ENCODE measurements around the gene TBL1XR1.

TBL1XR1 gene

DNA sequence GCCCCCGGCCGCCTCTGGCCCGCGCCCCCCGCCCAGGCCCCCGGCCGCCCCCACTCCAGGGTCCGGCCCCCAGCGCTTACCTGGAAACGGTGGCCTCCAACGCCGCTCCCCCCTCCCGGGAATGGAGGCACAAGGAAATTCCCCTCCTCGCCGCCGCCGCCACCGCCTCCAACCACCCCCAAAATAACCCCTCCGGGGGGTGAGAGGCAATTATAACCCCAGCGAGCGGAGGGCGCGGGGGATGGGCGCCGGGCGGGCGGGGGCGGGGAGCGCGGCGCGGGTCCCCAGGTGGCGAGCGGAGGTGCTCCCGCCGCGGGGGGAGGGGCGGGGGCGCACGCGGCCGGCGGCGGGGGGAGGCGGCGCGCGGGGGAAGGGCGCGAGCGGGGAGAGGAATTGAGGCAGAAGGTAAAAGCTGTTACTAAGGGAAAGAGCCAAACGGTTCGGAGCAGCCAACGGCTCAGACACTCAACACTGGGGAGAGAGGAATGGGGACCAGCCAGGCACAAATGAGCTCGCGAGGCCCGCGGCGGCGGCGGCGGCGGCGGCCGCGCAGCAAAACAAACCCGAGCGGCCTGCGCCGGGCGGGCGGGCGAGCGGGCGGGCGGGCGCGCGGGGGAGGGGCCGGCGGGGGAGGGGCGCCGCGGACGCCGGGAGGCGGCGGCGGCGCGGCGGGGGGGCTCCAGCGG, at the start of gene TBL1XR1:
Gene TBL1XR1, minus strand, starts transcription at position 442 of the 686 bp plus-strand sequence. CDS start 132,505 bp downstream, outside the sequence.
- in situ Hi-C loops (cut with MboI; ENCODE audit: low sequenced_read_pairs): no loop called here

DNA sequence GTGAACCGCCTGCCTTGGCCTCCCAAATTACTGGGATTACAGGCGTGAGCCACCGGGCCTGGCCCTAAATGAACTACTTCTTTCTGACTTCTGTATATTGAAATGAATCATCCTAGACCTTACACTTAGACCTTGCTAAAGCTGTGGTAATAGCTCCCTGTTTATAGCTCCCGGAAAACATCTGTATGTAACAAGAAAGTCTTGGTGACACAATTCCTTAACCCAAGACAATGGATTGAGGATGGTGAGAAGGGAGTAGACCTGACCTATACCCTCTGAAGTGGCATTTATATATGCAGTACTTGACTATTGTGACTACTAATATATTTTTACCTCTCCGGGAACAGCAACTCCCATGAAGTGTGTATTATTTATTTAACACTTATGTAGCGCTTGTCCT, 48.0 kb upstream of the TBL1XR1 start:
- in situ Hi-C loops (cut with MboI; ENCODE audit: low sequenced_read_pairs): no loop called here

GRCh38 chr3:177244606-177245005, 47.3 kb upstream of the TBL1XR1 start:
- in situ Hi-C loops (cut with MboI; ENCODE audit: low sequenced_read_pairs): no loop called here

DNA sequence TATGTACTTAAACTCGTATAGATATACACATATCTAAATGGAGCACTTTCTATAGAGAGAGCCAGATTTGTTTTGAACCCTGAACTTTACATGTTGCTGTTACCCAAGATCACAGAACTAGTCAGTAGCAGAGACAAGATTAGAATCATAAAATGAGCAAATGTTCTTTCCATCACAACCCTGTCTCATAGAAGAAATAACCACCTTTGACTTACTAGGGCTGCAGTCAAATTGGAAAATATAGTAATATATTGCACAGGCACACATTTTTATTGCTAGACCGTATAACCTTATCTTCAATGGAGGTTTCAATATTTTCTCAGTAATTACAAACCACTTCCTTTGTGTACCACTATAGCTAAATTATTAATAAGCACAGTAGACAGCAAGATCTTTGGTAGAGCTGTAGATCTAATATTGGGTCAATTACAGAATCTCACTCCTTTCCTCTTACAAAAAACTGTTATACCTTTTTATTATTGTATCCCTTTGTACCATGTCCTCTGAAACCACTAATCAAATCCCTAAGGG, 41.5 kb upstream of the TBL1XR1 start:
- in situ Hi-C loops (cut with MboI; ENCODE audit: low sequenced_read_pairs): no loop called here

- in situ Hi-C loops (cut with MboI; ENCODE audit: low sequenced_read_pairs): no loop called here
Measured at GRCh38 chr3:177237206-177237605, 39.9 kb upstream of the TBL1XR1 start.

- in situ Hi-C loops (cut with MboI; ENCODE audit: low sequenced_read_pairs): no loop called here
Measured at GRCh38 chr3:177236704-177237103, 39.4 kb upstream of the TBL1XR1 start.

- in situ Hi-C loops (cut with MboI; ENCODE audit: low sequenced_read_pairs): no loop called here
Measured at GRCh38 chr3:177234121-177234520, 36.8 kb upstream of the TBL1XR1 start.

GRCh38 chr3:177231242-177231641, 34.0 kb upstream of the TBL1XR1 start:
- in situ Hi-C loops (cut with MboI; ENCODE audit: low sequenced_read_pairs): no loop called here

DNA sequence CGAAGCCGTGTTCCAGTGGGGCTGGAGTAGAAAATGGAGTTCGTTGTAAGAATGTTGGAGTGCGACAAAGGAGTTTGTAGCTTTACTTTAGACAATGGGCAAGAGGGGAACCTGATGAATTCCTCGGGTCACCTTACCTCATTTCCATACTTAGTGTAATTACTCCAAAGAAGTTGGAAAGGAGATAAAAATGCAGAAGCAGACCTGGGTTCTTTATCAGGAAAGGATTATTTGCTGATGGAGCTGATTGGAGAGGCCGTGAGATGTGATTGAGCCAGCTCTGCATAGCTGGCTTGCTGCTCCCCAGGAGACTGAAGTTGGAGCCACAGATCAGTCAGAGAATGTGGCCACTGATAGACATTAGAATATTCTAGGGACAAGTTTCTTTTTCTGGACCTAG, 33.4 kb upstream of the TBL1XR1 start:
- in situ Hi-C loops (cut with MboI; ENCODE audit: low sequenced_read_pairs): no loop called here

DNA sequence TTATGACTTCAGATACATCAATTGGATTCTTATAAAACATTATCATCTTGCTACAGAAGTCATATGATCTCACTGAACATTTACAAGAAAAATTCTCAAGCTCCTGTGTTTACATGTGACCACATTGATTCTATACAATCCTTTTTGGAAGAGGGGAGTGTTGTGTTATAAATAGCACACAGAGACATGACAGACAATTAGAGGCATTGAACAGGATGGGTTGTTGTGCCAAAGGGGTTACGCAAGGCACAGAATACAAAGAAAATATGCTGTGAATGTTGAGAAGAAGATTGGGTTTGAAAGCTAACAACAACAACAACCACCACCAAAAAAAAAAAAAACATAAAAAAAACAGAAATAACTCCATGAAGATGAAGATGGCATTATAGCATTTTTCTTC, 32.5 kb upstream of the TBL1XR1 start:
- in situ Hi-C loops (cut with MboI; ENCODE audit: low sequenced_read_pairs): no loop called here

- in situ Hi-C loops (cut with MboI; ENCODE audit: low sequenced_read_pairs): no loop called here
Measured at GRCh38 chr3:177228601-177229190, 31.4 kb upstream of the TBL1XR1 start.

DNA sequence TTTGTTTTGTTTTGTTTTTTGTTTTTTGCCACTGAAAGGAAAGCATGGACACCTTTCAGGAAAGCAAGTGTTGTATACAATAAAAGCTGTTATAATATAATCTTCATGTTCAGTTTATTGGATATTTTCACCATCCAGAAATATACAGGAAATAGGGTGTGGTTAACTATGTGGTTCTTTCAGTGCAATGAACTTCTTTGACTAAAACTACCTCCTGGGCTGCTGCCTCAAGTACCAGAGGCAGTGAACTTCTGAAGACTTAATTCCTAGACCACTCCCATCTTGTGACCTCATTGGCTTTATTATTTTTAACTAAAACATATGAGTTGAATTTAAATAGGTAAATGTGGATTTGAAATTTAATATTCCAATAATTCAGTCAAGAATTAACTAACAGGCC, 27.1 kb upstream of the TBL1XR1 start:
- in situ Hi-C loops (cut with MboI; ENCODE audit: low sequenced_read_pairs): no loop called here

DNA sequence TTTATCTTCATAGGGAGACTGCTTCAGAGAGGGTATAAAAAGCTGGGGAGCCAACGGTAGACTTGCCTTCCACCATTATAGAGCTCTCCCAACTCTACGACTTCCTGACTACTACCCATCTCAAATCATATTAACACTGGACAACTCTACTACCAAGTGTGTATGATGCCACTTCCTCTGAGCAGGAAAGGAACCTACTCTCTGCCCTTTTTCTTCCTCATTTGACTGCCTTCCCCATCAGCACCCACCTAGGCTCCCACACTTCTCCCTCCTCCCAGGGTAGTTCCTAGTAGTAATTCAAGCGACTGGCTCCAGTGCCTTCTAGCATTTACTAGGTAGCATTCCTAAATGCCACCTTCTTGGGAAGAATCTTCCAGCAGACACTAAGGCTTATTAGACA, 24.5 kb upstream of the TBL1XR1 start:
- in situ Hi-C loops (cut with MboI; ENCODE audit: low sequenced_read_pairs): no loop called here

GRCh38 chr3:177220136-177220974, 23.1 kb upstream of the TBL1XR1 start:
- in situ Hi-C loops (cut with MboI; ENCODE audit: low sequenced_read_pairs): no loop called here

DNA sequence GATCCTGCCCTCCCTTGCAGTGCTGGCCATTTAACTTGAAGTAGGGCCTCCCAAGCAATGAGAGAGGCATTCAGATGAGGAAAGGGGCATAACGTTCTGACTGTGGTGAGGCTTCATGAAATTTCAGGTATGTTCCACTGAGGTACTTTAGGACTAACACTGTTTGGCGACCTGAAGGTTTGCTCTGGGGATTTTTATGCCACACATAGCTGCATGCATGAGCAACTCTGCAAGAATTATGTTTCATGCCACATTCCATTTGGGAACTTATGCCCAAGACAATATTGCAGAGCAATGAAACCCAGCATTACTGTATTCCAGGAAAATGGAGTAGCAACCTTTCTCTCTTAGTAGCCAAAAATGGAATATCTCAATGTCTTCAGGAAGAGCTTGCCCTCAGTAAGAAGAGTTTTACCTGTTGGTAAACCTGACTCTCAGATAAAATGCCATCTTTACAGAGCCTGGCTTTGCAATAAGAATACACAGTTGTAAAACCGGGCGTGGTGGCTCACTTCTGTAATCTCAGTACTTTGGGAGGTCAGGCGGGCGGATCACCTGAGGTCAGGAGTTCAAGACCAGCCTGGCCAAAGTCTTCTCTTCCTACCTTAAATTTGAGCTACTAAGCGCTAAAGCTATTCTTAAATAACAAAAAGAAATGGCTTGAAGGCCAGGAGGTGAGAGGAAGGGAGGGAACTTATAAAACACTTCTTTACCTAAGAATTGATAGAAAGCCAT, 16.7 kb upstream of the TBL1XR1 start:
- in situ Hi-C loops (cut with MboI; ENCODE audit: low sequenced_read_pairs): no loop called here

DNA sequence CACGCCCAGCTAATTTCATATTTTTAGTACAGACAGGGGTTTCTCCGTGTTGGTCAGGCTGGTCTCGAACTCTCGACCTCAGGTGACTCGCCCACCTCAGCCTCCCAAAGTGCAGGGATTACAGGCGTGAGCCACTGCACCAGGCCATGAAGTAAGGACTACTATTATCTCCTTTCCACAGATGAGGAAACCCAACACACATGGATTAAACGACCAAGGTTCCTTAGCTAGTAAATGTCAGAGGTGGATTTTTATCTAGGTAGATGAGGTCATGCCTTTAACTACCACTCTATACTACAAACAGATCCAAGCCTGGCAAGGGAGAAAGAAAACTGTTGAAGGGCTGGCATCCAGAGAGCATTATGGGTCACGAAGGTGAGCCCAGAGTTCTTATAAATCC, 15.5 kb upstream of the TBL1XR1 start:
- in situ Hi-C loops (cut with MboI; ENCODE audit: low sequenced_read_pairs): no loop called here

GRCh38 chr3:177212278-177212610, 15.0 kb upstream of the TBL1XR1 start:
- in situ Hi-C loops (cut with MboI; ENCODE audit: low sequenced_read_pairs): no loop called here

- in situ Hi-C loops (cut with MboI; ENCODE audit: low sequenced_read_pairs): no loop called here
Measured at GRCh38 chr3:177211503-177212277, 14.4 kb upstream of the TBL1XR1 start.

- in situ Hi-C loops (cut with MboI; ENCODE audit: low sequenced_read_pairs): no loop called here
Measured at GRCh38 chr3:177210744-177211502, 13.6 kb upstream of the TBL1XR1 start.

DNA sequence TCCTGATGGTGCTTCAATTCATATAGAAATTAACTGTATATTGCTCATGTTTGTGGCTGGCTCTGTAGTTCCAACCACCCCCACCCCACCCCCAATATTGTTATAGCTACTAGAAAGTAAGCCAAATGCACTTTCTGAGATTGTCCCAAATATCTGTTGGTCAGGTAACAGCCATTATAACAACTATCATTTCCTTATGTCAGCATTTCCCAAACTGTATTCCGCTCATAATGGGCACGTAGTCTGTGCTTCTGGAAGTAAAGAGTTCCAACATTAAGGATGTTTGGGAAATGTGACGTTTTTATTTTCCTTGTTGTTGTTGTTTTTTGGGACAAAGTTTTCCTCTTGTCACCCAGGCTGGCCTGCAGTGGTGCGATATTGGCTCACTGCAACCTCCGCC, 12.2 kb upstream of the TBL1XR1 start:
- in situ Hi-C loops (cut with MboI; ENCODE audit: low sequenced_read_pairs): no loop called here
